ENCODE results near the gene SRD5A1.

SRD5A1 gene

DNA sequence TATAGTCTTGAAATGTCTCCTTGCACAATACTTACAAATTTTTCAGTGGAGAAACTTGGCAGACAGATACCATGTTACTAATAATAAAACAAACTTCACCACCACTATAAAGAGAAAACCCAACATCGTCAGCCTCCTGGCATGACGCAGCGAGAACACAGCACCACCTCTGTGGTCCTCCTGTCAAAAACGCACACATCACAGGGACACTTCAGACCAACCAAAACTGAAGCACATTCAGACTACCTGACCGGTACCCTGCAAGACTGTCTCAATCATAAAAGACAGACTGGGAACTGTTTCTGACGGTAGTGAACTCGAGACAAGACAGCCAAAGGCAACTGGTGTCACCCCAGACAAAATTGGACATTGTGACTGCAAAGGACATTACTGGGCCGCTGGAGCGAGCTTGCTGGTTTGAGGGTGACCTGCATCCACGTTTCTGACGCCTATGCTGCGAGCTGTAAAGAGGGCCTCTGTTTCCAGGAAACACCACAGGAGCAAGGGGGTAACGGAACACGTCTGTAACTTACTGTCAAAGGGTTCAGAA lies 34.8 kb upstream of the SRD5A1 start:
- Histone ChIP-seq H3K9me3 (no peaks in the 10 kb centered on the region), H3K27ac (peak overlapping the region; percentile 64 to 69), H3K36me3 (peaks cover 28 to 77% (median 64%) of the 10 kb centered on the region in 3 donors), H3K27me3 (no peaks in the 10 kb centered on the region), H3K4me1 (peaks cover 0 to 14% (median 8%) of the 10 kb centered on the region in 4 donors), H3K4me3 (no peak overlapping the region)
- intact Hi-C loops (cut with DNase I; ENCODE audit: low total_unique reads): no loop called here
- TF ChIP-seq, protein P1, sequence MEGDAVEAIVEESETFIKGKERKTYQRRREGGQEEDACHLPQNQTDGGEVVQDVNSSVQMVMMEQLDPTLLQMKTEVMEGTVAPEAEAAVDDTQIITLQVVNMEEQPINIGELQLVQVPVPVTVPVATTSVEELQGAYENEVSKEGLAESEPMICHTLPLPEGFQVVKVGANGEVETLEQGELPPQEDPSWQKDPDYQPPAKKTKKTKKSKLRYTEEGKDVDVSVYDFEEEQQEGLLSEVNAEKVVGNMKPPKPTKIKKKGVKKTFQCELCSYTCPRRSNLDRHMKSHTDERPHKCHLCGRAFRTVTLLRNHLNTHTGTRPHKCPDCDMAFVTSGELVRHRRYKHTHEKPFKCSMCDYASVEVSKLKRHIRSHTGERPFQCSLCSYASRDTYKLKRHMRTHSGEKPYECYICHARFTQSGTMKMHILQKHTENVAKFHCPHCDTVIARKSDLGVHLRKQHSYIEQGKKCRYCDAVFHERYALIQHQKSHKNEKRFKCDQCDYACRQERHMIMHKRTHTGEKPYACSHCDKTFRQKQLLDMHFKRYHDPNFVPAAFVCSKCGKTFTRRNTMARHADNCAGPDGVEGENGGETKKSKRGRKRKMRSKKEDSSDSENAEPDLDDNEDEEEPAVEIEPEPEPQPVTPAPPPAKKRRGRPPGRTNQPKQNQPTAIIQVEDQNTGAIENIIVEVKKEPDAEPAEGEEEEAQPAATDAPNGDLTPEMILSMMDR (IDR thresholded peaks at IDR 0.05): no peak
- no peak for DNase-seq

DNA sequence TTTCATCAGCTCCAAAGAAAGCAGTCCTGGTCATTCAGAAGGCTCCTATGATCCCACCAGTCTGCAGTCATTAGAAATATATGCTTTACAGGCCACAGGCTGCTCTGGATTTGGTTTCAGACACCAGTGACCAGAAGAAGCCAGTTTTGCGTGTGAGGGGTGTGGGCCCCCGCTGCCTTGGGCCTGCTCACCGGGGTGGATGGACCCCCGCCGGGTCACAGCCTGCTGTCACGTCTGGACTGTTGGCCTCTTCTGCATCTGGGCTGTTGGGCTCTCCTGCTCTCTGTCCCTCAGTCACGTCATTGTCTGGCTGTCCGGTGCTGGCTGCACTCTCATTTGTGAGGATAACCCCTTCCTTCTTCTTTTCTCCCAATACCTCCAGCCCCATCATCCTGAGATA lies 33.5 kb upstream of the SRD5A1 start:
- H3K27ac ChIP-seq: no peak overlapping the region
- DNase-seq: no peak
- H3K4me1 ChIP-seq: peaks cover 0 to 14% (median 8%) of the 10 kb centered on the region in 4 donors
- H3K36me3 ChIP-seq: peaks cover 40 to 91% (median 77%) of the 10 kb centered on the region in 3 donors
- no peak overlapping the region for H3K4me3 ChIP-seq
- intact Hi-C loops (cut with DNase I; ENCODE audit: low total_unique reads): no loop called here
- TF ChIP-seq, protein P1 (IDR thresholded peaks at IDR 0.05): no peak
- no peaks in the 10 kb centered on the region for H3K9me3 ChIP-seq
- no peaks in the 10 kb centered on the region for H3K27me3 ChIP-seq

DNA sequence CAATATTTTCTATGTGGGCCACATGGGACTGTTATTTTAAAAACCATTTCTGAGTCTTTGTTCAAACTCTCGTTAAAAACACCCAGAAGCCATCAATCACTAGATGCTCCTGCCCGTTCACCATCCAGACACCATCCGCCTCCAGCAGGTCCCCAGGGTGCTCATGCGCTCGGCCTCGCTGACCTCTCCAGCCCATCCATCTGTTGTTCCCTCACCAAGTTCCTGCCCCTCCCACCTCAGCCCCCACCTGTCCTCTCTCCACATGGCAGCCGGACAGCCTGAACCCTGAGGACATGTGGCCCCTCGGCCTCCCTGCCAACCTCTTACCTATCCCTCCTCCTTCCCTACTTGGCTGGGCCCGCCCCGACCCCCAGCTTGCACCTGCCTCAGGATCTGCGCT lies 32.0 kb upstream of the SRD5A1 start:
- Histone ChIP-seq H3K9me3 (no peaks in the 10 kb centered on the region), H3K27ac (no peak overlapping the region), H3K27me3 (no peaks in the 10 kb centered on the region), H3K36me3 (peaks cover 54 to 95% (median 84%) of the 10 kb centered on the region in 3 donors), H3K4me1 (peaks cover 0 to 14% (median 8%) of the 10 kb centered on the region in 4 donors), H3K4me3 (no peak overlapping the region)
- DNase-seq: no peak
- TF ChIP-seq, protein P1 (IDR thresholded peaks at IDR 0.05): no peak
- intact Hi-C loops (cut with DNase I; ENCODE audit: low total_unique reads): no loop called here

DNA sequence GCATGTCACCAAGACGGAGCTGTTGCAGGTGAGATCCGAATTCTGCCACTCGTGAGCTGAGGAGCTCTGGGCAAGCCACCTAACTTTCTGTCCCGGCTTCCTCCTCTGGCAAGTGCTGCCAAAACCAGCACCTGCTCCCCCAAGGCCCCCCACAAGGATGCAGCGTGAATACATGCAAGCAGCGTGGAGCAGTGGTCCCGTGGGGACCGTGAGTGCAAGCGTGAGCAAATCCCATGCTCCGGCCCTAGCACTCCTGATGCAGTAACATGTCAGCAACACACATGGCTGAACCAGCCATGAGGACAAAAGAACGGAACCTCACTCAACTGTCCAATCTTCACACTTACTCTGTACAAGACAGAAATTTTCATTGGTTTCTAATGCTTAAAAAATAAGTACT lies 31.4 kb upstream of the SRD5A1 start:
- intact Hi-C loops (cut with DNase I; ENCODE audit: low total_unique reads): no loop called here
- no peak for DNase-seq
- H3K27me3 ChIP-seq: no peaks in the 10 kb centered on the region
- H3K9me3 ChIP-seq: no peaks in the 10 kb centered on the region
- peaks cover 0 to 14% (median 8%) of the 10 kb centered on the region in 4 donors for H3K4me1 ChIP-seq
- no peak overlapping the region for H3K27ac ChIP-seq
- peaks cover 60 to 95% (median 84%) of the 10 kb centered on the region in 3 donors for H3K36me3 ChIP-seq
- TF ChIP-seq, protein P1 (IDR thresholded peaks at IDR 0.05): no peak
- no peak overlapping the region for H3K4me3 ChIP-seq

DNA sequence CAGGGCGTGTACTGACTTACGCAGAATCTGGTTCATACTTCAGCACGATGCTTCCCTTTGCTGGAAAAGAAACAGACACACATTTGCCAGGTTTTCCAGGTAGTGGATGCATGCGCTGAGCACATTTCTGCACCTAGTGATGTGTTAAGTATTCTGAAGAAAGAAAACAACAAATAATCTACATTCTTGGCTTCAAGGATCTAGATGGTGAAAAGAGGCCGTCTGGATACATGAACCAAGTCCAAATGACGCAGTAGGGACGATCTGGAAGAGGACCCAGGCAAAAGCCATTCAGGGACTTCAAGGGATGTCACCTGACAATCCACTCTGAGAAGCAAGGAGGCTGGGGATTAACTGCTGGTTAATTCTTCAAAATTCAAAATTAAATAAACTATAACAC lies 30.8 kb upstream of the SRD5A1 start:
- Histone ChIP-seq H3K27me3 (no peaks in the 10 kb centered on the region), H3K36me3 (peaks cover 66 to 94% (median 89%) of the 10 kb centered on the region in 3 donors)
- intact Hi-C loops (cut with DNase I; ENCODE audit: low total_unique reads): no loop called here

More for the DNA sequence above, 30.8 kb upstream of the SRD5A1 start:
- H3K27ac ChIP-seq: no peak overlapping the region
- H3K9me3 ChIP-seq: no peaks in the 10 kb centered on the region
- DNase-seq: no peak
- no peak overlapping the region for H3K4me3 ChIP-seq
- peaks cover 0 to 13% (median 8%) of the 10 kb centered on the region in 4 donors for H3K4me1 ChIP-seq
- TF ChIP-seq, protein P1 (IDR thresholded peaks at IDR 0.05): no peak

Measured in tibial artery (tissue), 4 donors.